GM21786 (cell line): ENCODE data around the gene OSTF1.

Experiments
- ATAC-seq: cut with Tn5 transposase; IDR thresholded peaks from one replicate; pipeline ENCODE4 v1.9.1; 2021; ENCODE audit not compliant: unreplicated experiment

Gene OSTF1

DNA sequence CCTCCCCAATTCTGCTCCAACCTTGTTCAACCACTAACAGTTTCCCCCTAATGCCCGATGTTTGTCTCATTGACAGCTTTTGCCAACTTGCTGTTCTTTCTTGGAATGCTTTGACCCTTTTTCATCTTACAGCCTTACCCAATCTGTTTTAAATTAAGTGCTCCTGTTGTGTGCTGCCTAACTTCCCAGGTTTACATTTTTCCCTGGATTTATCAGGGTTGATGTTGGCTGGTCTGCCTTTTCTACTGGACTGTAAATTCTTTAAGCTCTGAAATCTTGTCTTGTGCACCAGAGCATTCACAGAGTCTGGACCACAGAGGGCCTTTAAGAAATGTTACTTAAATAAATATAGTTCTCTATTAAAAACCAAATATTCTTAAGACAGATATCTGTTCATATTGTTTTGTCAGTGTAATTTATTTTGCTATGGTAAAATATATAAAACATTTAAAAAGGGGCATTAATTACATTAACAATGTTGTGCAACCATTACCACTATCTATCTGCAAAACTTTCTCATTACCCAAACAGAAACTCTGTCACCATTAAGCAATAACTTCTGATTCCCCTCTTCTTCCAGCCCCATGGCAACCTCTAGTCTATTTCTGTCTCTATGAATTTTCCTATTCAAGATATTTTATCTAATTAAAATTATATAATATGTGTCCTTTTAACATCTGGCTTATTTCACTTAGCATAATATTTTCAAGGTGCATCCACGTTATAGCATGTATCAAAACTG lies 73.0 kb downstream of the OSTF1 start:
- ATAC-seq, result no peak

DNA sequence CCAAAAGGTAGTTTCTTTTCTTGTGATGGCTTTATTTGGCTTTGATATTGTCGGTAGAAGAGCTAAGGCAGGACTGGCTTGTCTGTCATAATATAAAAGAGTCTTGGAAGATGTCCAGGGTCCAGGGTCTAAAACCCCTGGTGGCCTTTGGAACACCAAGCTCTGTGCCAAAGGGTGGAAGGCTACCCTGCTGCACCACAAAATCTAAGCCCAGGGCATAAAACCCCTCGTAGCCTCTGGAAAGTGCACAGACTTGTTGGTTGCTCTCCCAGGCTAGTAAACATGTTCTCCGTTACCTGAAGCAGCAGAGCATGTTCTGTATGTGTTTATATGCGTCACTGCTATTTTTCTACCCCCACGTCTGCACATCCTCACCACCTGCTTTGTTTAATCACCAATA lies 75.5 kb downstream of the OSTF1 start:
- ATAC-seq, result no peak

DNA sequence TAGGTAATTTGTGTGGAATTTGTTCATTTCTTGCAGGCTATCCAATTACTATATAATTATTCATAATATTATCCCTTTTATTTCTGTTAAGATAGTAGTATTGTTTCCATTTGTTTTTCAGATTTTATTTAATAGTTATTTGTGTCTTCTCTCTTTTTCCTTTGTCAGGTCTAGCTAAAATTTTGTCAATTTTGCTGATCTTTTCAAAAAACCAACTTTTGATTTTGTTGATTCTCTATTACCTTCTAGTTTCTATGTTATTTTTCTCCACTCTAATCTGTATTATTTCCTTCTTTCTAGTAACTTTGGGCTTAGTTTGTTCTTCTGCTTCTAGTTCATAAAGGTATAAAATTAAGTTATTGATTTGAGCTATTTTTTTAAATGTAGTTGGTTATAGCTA lies 76.3 kb downstream of the OSTF1 start:
- no peak for ATAC-seq

DNA sequence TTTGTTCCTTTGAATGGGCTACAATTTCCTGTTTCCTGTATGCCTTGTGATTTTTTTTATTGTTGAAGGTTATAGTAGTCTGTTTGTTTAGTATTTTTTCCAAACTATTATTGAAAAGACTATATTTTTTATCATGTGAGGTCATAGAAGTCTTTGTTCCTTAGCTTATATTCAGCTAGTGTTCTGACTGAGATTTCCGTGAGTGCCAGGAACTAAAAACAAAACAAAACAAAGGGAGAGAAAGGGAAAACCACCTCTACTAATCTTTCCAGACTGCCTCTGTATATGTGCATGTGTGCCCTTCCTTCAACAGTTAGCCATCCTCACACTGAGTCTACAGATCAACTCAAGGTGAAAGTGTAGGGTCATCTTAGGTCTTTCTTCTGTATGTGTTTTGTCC lies 79.0 kb downstream of the OSTF1 start:
- no peak for ATAC-seq

DNA sequence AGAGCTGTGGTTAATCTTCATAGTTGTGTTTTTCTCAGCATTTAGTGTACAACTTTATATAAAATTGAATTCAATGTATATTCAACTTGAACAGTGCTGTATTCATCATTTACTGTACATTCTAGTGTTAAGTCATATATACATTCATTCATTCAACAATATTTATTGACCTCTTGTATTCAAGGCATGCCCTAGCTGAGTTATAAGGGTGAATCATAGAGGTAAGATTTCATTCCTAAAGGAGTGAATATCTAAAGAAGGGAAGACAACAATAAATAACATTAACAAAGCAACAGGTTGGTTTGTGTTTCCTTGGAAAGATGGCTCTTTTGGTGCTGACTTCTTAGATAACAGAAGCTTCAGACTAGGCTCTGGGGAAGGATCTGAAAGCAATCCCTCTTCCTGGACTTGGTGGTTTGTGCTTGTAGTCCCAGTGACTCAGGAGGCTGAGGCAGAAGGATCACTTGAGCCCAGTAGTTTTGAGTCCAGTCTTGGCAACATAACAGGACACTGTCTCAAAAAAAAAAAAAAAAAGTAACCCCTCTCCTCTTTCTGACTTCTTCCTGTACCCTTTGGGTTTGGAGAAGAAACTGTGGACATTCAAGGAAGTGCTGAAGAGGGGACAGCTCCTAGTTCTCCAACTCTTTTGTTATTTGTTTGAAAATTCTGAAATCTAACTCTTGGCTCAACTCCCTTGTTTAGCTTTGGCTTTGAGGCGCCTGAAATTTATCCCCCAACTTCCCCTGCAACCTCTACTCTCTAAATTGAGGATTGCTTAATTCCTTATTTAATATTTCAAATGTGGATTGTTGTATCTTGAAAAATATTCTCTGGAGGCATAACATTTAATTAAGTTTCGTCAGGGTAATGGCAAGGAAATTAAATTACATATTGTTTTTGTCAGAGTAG lies 80.2 kb downstream of the OSTF1 start:
- ATAC-seq, result no peak

DNA sequence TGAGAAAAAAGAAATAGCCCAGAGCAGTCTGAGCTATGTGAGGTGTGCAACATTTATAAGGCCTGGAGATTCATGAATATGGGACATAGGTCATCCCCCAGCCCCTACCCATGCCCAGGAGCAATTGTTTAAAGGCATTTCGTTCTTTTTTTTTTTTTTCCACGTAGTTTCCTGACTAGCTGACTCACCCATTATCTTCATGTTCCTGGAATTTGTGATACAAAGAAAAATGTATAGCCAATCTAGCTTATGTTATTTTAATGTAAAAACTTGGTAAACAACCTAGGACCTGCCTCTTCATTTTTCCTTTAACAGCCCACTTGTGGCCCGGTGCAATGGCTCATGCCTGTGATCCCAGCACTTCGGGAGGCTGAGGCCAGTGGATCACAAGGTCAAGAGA lies 81.3 kb downstream of the OSTF1 start:
- ATAC-seq, result no peak

DNA sequence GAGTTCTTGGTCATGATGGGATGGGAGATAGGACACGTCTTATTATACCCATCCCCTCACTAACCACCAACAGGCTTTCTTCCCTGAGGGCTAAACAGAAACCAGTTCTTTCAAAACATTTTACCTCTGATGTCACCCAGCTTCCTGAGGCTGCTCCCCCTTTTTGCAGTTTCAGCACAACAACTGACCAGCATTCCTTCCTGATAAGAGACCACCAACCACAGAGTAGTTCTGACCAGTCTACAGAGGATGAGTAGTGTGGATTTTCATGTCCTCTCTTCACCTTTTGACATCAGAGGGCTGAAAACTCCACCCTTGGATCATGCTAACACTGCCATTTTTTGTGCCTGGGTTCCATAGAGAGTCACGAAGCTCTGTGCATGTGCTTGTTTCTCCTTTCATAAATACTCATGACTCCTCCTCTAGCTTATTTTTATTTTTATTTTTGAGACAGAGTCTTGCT lies 82.6 kb downstream of the OSTF1 start:
- ATAC-seq, result no peak

DNA sequence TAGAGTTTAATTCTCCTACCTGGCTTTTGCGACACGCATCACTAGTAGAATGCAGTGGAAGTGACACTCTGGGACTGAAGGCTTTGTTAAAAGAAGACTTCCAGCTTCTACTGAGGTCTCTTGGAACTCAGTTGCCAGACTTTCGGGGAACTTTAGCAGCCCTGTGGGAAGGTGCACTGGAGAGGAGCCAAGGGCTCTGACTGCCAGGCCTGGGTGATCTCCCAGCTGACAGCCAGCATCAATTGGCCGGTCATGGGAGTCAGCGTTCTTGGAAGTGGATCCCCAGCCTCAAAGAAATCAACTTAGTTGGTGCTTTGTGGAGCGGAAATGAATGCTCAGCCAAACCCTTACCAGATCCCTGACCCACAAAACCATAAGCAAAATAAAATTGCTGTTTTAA lies 87.1 kb downstream of the OSTF1 start:
- no peak for ATAC-seq

DNA sequence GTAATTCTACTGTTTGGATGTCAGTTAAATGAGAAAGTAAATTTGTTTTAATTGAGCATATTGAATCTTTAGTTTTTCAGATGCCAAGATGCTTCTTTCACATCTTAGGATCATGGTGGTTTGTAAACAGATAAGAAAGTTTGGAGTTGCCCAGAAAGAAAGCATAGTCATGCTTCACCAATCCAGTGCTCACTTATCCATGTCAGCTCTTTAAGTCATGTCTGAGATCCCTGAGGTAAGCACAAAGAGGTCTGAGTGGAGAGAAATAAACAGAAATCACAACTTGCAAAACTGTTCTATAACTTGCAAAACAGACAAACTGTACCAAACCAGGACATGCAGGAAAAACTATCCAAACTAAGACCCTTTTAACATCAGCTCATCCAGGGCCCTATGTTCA lies 87.7 kb downstream of the OSTF1 start:
- no peak for ATAC-seq

DNA sequence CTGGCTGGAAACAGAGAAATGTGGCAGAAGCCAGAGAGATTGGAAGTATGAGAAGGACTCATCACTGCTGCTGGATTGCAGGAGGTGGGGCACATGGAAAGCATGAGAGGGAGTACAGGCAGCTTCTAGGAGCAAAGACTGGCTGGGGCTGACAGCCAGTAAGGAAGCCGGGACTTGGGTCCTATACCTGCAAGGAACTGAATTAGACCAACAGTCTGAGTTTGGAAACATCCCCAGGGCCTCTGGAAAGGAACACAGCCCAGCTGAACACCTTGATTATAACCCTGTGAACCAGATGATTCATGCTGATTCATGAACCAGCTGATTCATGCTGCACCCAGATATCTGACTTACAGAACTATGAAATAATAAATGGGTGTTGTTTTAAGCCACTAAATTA lies 93.4 kb downstream of the OSTF1 start:
- ATAC-seq, result no peak

DNA sequence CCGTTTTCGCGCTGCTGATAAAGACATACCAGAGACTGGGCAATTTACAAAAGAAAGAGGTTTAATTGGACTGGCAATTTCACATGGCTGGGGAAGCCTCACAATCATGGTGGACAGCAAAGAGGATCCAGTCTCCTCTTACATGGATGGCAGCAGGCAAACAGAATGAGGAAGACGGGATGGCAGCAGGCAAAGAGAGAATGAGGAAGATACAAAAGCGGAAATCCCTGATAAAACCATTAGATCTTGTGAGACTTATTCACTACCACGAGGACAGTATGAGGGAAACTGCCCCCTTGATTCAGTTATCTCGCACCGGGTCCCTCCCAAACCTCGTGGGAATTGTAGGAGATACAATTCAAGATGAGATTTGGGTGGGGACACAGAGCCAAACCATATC lies 95.0 kb downstream of the OSTF1 start:
- ATAC-seq, result no peak

DNA sequence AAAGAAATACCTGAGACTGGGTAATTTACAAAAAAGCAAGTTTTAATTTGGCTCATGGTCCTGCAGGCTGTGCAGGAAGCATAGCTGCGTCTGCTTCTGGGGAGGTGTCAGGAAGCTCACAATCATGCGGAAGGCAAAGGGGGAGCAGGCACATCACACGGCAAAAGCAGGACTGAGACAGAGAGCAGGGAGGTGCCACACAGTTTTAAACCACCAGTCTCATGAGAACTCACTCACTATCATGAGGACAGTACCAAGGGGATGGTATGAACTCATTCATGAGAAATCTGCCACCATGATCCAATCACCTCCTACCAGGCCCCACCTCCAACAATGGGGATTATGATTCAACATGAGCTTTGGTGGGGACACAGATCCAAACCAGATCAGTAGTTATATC lies 96.2 kb downstream of the OSTF1 start:
- ATAC-seq, result no peak

DNA sequence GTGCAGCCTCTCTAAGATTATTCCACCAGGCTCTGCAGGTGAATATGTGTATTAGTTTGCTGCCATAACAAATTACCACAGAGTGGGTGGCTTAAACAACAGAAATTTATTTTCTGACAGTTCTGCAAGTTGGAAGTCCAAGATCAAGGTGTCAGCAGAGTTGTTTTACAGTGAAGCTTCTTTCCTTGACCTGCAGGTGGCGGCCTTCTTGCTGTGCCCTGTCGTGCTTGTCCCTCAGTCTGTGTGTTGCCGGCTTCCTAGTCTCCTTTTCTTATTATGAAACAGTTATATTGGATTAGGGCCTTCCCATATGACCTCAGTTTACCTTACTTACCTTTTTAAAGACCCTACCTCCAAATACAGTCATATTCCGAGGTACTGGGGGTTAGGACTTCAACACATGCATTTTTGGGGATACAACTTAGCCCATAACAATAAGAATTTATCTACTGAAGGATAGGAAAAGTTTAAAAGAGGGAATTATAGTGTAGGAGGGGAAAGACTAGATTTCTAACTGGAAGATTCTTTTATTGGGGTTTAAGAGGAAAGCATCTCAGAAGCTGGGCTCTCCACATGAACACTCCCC lies 97.4 kb downstream of the OSTF1 start:
- ATAC-seq, result peak; percentile 80

DNA sequence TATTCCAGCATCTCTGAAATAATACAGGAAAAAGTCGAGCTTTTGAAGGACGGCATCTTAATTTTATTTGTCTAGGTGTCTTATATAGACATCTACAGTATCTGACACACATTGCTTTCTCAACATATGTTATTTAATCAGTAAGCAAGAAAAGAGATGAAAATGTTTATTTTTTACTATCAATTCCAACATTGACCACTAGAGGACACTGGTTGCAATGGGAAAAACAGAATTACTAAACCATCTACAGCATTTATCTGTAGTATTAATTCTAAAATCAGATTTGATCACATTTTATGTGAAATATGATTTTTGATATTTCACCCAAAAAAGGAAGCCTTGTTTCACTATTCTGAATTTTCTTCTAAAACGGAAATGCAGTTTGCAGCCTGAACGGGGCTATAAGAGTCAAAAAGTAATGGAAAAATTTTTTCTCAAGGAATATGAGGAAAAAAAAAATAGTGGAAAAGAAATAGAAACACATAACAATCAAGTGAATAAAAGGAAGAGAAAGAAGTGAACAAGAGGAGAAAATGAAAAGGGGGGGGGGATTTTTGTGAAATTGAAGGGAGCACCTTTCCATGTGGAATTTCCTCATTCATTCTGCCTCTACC lies 98.6 kb downstream of the OSTF1 start:
- ATAC-seq, result no peak

DNA sequence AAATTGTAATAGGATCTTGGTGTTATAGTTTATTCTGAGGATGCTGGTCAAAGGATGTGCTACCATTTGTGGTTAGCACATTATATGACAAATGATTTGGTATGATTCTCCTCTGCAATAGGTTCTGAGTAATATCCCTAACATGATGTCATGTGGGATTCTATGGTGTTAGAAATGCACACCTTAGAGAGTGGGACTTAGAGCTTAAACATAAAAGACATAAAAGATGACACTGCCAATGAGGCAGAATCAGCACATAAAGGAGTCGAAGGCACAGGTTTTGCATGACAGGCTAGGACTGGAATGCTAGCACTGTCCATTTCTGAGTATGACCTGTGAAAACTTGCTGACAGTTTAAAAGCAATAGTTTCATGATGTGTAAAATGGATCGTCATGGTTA lies 100.4 kb downstream of the OSTF1 start:
- ATAC-seq, result no peak

DNA sequence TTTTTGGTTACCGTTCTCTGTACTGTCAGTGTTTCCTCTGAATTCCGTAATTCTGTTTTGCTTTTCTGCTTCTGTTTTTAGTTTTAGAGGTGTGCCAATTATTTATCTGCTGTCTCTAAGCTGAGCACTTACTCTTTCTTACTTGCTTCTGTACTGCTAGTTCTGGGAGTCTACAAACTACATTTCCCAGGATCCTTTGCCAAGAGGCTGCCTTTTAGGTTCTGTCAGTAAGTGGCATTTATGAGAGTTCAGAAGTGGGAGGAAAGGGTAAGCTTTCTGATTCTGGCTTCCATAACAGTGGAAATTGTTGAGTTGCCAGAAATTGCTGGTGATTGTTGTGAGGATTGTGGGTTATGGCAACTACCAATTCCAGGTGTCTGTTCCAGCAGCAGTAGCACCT lies 102.4 kb downstream of the OSTF1 start:
- no peak for ATAC-seq
